Kidney (tissue), 14 donors: ENCODE measurements around the gene KRTAP10-7. TPM values are rescaled to one million over a fixed set of nuclear protein-coding genes. Genes with fewer than 3 reads are reported as not detected.
"Not testable (repeated sequence)": the region's sequence is repeated elsewhere in the genome, so short reads cannot be mapped to it uniquely, and the experiment has no call there.

ENCODE experiments used
- DNase-seq, 5 donors: peaks; one replicate each; pipeline ENCODE4 v3.0.0-alpha.2; 2013 to 2020
- FAIRE-seq: peaks from 2 replicates; lab custom pipeline; 2012; peaks lifted over from hg19 to GRCh38; lab: Jason Lieb, UNC
- H3K27ac ChIP-seq, 2 donors: one replicate each; pipeline ENCODE4 v1.7.0; 2013; ENCODE audit warnings: low read depth in 2 of 2, low read length in 2 of 2, inconsistent platforms in 1 of 2
- H3K27me3 ChIP-seq: one replicate; pipeline ENCODE4 v1.7.1; 2013; ENCODE audit warnings: low read length, inconsistent platforms; ENCODE audit not compliant: control insufficient read depth, insufficient read depth
- H3K36me3 ChIP-seq, 3 donors: one replicate each; pipeline versions ENCODE4 v1.7.0 to v1.7.1; 2013; ENCODE audit warnings: low read length in 3 of 3, control low read depth in 1 of 3, inconsistent platforms in 1 of 3; ENCODE audit not compliant: insufficient read depth in 3 of 3, control insufficient read depth in 2 of 3
- H3K4me1 ChIP-seq, 3 donors: one replicate each; pipeline versions ENCODE4 v1.7.0 to v1.7.1; 2013; ENCODE audit warnings: low read length in 3 of 3, inconsistent platforms in 1 of 3, low read depth in 1 of 3; ENCODE audit not compliant: control insufficient read depth in 2 of 3, insufficient read depth in 2 of 3
- H3K4me3 ChIP-seq, 3 donors: one replicate each; pipeline versions ENCODE4 v1.7.0 to v1.8.1; 2013; ENCODE audit warnings: low read length in 3 of 3, control low read depth in 1 of 3, inconsistent platforms in 1 of 3
- H3K9ac ChIP-seq, 3 donors: one replicate each; pipeline versions ENCODE4 v1.7.0 to v1.7.1; 2013; ENCODE audit warnings: low read length in 3 of 3, control low read depth in 1 of 3, inconsistent platforms in 1 of 3
- H3K9me3 ChIP-seq, 3 donors: one replicate each; pipeline versions ENCODE4 v1.7.0 to v1.7.1; 2013; ENCODE audit warnings: low read length in 3 of 3, control low read depth in 1 of 3, inconsistent platforms in 1 of 3; ENCODE audit not compliant: control insufficient read depth in 2 of 3, insufficient read depth in 1 of 3
- intact Hi-C: fragments of 100-400 bp; cut with DNase I; formaldehyde crosslinking; loops from one replicate; pipeline ENCODE4 v1.11.1; 2022
- polyA plus RNA-seq: library from polyadenylated mRNA; stranded (reverse); fragments of 350-450 nt; fragmentation: Illumina TruSeq; extraction: RNeasy Lipid Tissue Mini Kit (QIAGEN cat#74804); gene quantifications from one replicate; pipeline ENCODE4 v1.2.3, GENCODE V29; 2014; ENCODE audit warnings: low read depth, low replicate concordance; ENCODE audit not compliant: insufficient read depth
- total RNA-seq: library from RNA; stranded (reverse); fragmentation: NEBNext Ultra II Directional; extraction: Animal tissue kit (Norgen Biotek cat#: 25700); gene quantifications from one replicate; pipeline ENCODE4 v1.2.1, GENCODE V29; 2021
- TF ChIP-seq, protein P1 (sequence below): IDR thresholded peaks from 3 replicates; pipeline ENCODE4 v1.5.1; 2012; ENCODE audit warnings: mild to moderate bottlenecking, moderate library complexity, borderline replicate concordance; ENCODE audit not compliant: insufficient read depth; ENCODE audit errors: extremely low read depth
- donor health status: control.
- donor health status: control.
- donor health status: control.
- donor health status: control.
- donor health status: control.
- donor health status: DM: yes; HTN: yes; CAD: no.
- donor health status: Normal renal cell carcinoma (clear cell type).

Gene KRTAP10-7
- total and polyA plus RNA-seq, 2 donors from 2014 or later, result not detected

DNA sequence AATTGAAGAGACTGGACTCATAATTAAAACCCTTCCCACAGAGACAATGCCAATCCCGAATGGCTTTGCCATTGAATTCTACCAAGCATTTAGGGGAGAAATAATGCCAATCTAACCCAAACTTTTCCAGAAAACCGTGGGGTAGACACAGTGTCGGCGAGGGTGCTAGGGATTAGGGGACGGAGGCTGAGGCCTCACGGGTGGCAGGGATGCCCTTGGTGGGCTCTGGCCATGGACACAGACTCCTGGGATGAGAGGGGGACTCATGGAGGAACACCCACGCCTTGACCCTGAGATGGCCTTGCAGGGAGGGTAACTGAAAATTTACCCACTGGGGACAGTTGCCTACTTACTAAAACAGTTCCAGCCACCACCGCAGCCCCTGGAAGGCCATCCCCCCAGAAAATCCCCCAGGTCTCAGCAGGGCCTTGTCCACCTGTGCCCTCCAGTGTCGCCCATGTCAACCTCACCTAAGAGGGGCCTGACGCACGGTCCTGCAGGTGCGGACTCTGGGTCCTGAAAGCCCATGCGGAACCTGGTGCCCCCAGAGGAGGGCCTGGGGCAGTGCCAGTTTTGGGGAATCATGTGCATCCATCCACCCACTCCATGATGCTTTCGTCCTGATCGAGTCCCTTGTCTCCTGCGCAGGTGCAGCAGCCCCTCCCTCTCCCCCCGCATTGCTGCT is 21.9 kb upstream of the KRTAP10-7 start:
- TF ChIP-seq, protein P1, sequence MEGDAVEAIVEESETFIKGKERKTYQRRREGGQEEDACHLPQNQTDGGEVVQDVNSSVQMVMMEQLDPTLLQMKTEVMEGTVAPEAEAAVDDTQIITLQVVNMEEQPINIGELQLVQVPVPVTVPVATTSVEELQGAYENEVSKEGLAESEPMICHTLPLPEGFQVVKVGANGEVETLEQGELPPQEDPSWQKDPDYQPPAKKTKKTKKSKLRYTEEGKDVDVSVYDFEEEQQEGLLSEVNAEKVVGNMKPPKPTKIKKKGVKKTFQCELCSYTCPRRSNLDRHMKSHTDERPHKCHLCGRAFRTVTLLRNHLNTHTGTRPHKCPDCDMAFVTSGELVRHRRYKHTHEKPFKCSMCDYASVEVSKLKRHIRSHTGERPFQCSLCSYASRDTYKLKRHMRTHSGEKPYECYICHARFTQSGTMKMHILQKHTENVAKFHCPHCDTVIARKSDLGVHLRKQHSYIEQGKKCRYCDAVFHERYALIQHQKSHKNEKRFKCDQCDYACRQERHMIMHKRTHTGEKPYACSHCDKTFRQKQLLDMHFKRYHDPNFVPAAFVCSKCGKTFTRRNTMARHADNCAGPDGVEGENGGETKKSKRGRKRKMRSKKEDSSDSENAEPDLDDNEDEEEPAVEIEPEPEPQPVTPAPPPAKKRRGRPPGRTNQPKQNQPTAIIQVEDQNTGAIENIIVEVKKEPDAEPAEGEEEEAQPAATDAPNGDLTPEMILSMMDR, result no peak
- Histone ChIP-seq H3K27me3 (no peaks in the 10 kb centered on the region), H3K36me3 (no peaks in the 10 kb centered on the region), H3K4me3 (no peak overlapping the region), H3K9me3 (peaks cover 0 to 10% (median 4%) of the 10 kb centered on the region in 3 donors), H3K4me1 (no peaks in the 10 kb centered on the region), H3K9ac (no peak overlapping the region), H3K27ac (no peak overlapping the region)
- FAIRE-seq (no peak), DNase-seq (no peak)
- intact Hi-C loops, result no loop called here

DNA sequence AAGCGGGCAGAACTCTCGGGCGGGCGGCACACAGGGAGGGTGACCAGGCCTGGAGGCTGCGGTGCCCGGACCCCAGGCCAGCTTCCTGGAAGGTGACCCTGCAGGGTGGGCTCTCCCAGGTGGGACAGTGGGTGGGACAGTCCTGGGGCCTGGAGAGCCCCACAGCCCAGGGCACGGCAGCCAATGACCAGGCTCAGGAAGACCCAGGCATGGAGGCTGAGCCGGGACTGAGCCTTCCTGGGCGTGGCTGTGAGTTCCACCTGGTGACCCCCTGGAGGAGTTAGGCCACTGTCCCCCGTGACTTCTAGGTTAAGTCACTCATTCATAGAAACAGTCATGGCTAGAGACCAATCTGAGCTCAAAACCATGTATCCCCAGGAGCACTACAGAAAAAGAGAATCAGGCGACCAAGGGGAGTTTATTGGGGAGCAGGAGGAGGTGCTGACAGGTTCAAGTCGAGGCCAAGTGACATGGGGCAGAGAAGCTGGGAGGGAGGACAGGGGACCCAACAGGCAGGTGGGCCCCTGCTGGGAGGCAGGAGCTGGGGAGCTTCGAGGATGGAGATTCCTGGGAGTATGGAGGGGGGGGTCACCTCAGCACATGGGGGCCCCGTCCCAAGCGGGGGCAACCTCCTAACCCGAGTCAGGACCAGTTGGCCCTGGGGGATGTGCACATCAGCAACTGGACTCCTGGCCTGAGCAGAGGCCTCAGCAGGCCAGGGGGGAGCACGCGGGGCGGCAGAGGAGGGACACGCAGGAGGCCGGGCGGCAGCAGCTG is 21.2 kb upstream of the KRTAP10-7 start:
- no peak overlapping the region for H3K4me3 ChIP-seq
- H3K9ac ChIP-seq, result no peak overlapping the region
- no peaks in the 10 kb centered on the region for H3K27me3 ChIP-seq
- peaks cover 0 to 10% (median 4%) of the 10 kb centered on the region in 3 donors for H3K9me3 ChIP-seq
- intact Hi-C loops, result no loop called here
- TF ChIP-seq, protein P1, result no peak
- no peak overlapping the region for H3K27ac ChIP-seq
- H3K4me1 ChIP-seq, result no peaks in the 10 kb centered on the region
- H3K36me3 ChIP-seq, result no peaks in the 10 kb centered on the region
- no peak for FAIRE-seq
- no peak for DNase-seq

DNA sequence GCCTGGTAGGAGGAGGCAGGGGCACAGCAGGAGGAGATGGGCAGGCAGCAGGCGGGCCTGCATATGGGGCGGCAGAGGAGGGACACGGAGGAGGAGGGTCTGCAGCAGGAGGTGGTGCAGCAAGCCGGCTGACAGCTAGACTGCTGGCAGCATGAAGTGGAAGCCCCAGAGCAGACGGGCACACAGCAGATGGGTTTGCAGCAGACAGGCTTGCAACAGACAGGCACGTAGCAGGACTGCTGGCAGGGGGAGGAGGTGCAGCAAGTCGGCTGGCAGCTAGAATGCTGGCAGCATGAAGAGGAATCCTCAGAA is 20.6 kb upstream of the KRTAP10-7 start:
- H3K9me3 ChIP-seq, result peaks cover 0 to 10% (median 4%) of the 10 kb centered on the region in 3 donors
- no peaks in the 10 kb centered on the region for H3K4me1 ChIP-seq
- FAIRE-seq, result no peak
- intact Hi-C loops, result no loop called here
- no peak for DNase-seq
- H3K4me3 ChIP-seq, result no peak overlapping the region
- H3K36me3 ChIP-seq, result no peaks in the 10 kb centered on the region
- no peak overlapping the region for H3K27ac ChIP-seq
- TF ChIP-seq, protein P1, result no peak
- H3K9ac ChIP-seq, result no peak overlapping the region
- H3K27me3 ChIP-seq, result no peaks in the 10 kb centered on the region

DNA sequence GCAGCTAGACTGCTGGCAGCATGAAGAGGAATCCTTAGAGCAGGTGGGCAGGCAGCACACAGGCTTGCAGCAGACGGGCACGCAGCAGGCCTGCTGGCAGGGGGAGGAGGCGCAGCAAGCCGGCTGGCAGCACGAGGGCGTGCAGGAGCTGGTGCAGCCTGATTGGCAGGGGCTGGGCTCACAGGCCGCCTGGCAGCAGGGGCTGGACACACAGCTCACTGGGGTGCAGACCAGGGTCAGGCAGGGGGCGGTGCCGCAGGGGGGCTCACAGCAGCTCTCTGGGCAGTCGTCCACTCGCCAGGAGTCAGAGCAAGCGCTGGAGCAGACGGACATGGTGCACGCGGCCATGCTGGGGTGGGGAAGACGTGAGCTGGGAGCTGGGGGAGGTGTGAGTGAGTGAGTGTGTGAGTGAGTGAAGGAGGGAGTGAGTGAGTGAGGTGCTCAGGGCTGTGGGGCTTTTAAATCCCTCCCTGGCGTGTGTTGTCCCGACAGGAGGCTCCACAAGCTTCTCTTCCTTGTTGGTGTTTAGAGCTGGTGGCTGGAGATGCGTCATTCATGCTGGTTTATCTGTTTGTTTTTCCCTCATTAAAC is 20.1 kb upstream of the KRTAP10-7 start, which contains the start of gene KRTAP10-5:
Gene KRTAP10-5, minus strand, starts transcription at position 374 of the 591 bp plus-strand sequence. Its CDS starts 26 bp downstream, at position 348.
- H3K9ac ChIP-seq, intact Hi-C loops, H3K9me3 ChIP-seq, H3K4me1 ChIP-seq, FAIRE-seq, H3K36me3 ChIP-seq, H3K4me3 ChIP-seq, DNase-seq, H3K27me3 ChIP-seq, H3K27ac ChIP-seq: not testable (repeated sequence)
